GM19395 (cell line): ENCODE results near the gene RP9.

Experiments
- ATAC-seq: cut with Tn5 transposase; IDR thresholded peaks from one replicate; pipeline ENCODE4 v1.9.1; 2021; ENCODE audit warnings: mild to moderate bottlenecking, moderate library complexity; ENCODE audit not compliant: unreplicated experiment

Gene RP9

GRCh38 chr7:33109005-33109757 lies at the start of gene RP9:
Gene RP9, minus strand, starts transcription at chr7:33109404. Its CDS starts 32 bp downstream, at chr7:33109372.
- peak; percentile 78 for ATAC-seq

GRCh38 chr7:33157781-33158180 lies 48.6 kb upstream of the RP9 start:
- no peak for ATAC-seq

DNA sequence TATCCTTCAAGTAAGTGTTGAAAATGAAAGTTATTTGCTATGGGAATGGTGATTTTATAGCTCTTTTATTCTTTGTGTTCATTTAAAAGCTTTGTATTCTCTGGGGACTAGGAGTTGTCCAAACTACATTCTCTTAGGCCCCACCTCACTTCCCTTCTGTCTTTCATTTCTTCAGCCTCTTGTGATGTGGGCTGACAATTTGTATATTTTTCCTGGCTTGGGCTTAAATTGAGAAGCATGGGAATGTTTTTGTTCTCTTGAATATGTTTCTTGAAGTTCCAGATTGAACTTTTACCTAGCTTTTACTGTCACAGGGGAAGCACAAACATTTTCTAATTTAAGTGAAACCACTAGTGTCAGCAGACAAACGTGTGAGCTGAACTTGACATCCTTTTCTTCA lies 48.1 kb upstream of the RP9 start:
- ATAC-seq = no peak

- no peak for ATAC-seq
These were observed 47.2 kb upstream of the RP9 start for GRCh38 chr7:33156441-33156840.

DNA sequence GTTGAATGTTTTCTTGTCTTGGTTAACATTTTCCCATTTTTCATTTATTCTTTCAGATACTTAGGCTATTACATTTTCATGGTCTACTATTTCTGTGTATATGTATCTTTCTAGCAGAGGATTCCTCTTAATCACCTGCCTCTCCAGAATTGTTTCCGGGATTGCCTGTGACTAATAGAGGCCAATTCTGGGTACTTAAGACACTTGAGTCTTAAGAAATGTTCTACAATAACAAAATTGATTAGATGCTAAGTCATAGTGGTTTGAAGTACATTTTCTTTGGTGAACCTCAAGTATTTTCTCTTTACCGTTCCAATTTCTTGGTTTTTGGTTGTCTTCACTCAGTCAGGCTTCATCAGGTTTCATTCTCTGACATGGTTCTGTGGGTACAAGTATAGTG lies 46.6 kb upstream of the RP9 start:
- ATAC-seq = no peak

DNA sequence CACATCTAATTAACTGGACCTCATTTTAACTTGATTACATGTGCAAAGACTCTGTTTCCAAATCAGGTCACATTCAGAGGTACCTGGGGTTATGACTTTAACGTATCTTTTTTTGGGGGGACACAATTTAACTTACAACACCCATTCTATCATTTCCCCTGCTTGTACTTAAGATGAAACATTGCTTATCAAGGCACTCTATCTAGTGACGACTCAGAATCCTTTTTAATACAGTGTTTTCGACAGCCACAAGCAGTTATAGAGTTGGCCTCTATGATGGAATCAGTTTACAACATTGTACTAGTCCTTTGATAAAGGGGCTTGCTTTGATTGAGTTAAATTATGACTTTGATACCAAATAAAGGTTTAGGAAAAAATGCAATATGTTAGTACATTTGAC lies 42.9 kb upstream of the RP9 start:
- ATAC-seq = no peak

GRCh38 chr7:33145156-33145555 lies 36.0 kb upstream of the RP9 start:
- ATAC-seq = no peak

DNA sequence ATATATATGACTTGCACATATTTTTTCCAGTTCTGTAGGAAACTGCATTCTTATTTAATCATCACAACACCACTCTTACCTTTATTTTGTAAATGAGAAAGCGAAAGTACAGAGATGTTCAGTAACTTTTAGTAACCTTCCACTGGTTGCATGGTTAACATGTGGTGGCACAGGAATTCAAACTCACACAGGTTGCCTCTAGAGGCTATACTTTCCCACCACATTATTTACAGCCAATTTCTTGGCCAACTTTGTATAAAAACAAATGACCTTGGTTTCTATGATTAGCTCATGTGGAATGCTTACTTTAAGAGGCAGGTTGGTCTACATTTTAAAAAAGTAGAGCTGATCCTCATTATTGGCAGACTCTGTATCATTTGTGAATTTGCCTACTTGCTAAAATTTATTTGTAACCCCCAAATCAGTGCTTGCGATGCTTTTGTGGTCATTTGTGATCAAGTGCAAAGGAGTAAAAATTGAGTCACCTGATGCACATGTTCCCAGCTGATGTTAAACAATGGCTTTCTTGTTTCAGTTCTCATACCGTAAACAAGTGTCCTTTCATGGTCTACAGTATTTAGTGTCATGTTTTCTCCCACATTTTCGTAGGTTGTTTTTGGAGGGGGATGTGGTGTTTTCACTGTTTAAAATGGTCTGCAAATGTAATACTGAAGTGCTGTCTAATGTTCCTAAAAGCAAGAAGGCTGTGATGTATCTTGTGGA lies 35.0 kb upstream of the RP9 start:
- no peak for ATAC-seq

- no peak for ATAC-seq
These were observed 33.4 kb upstream of the RP9 start for GRCh38 chr7:33142585-33142984.

DNA sequence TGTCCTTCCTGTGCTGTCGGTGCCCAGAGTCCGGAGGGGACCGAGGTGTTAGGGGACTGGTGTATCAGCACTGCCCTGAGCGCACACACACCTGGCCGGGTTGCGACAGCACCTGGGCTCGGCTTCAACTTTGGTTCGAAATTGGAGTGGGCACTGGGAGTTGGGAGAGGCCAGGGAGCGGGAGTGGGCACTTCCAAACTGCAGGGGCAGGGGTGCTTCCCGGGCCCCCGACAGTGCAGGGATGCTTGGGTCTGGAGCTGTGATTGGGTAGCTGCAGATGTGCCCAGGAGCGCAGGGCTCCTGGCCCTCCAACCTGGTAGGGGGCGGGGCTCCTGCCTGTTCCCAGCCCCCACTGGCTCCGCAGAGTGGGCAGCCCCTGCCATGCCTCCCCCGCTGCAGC lies 27.9 kb upstream of the RP9 start:
- ATAC-seq = no peak

DNA sequence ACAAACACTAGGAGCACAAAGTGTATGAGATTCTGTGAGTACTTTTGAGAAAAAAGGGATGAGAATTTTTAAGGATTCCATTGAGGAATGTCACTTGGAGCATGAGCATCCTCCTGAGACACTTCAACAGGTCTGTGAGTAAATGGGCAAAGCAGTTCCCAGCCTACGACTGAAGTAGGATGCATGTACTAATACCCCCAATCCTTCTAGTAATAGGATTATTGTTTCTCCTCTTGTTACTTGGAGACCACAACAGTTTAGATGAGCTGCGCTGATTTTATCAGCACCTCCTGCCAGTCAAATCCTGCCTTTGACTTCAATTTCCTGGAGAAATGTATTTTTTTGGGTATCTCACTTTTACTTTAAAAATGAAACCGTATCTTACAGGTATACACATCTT lies 21.0 kb upstream of the RP9 start:
- ATAC-seq = no peak

GRCh38 chr7:33129806-33130153 lies 20.6 kb upstream of the RP9 start:
- no peak for ATAC-seq

DNA sequence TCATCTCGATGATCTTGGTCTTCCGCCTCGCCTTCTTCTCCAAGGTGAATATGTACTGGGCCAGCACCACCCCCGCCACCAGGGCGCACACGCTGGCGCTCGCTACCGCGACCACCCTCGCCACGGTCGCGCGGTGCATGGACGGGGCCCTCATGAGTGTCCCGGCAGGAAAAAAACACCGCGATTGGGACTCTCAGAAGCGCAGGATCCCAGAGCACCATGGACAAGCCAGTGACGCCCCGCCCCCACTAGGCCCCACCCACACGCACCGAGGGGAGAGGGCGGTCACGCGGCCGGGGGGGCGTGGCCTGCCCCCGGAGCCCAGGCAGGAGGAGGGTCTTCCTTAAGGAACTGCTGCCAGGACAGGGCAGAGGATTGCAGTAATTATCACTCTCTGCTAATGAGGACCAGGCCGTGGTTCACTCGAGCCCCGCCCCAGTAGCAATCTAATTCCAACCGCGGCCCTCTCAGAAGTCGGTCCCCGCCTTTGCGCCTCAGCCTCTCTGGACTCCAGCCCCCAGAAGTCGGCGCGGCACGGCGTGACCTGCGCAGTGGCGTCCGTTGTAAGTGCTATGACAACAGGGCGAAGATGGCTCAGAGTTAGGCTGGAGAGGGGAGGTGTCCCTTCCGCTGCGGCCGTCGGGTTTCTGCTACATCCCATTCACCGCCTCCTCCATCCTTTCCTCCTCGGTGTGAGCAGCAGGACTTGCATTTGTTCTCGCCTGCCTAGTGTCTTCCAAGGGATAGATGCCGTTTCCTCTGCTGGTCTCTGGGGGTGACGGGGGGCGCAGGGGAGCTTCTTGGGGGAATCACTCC lies 20.0 kb upstream of the RP9 start, which contains the start of gene BBS9:
TSS of gene BBS9 (plus strand) at position 575 of the 816 bp plus-strand sequence. CDS start 16,689 bp downstream, outside the sequence.
- ATAC-seq = peak; percentile 100

DNA sequence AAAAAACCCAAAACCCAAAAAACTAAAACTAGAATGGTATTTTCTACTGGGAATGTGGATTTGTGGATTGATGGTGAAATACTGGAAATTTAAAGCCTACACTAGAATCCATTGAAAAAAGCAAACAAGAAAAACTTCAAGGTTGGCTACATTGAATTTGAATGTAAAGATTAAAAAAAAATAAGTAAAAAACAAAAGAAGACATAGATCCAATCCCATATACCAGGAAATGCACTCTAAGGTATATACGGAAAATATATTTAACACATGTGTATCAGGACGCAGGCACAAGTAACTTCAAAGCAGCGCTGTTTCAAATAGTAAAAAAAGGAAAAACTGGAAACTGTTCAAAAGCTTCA lies 19.4 kb upstream of the RP9 start:
- no peak for ATAC-seq

GRCh38 chr7:33127085-33127484 lies 17.9 kb upstream of the RP9 start:
- no peak for ATAC-seq

DNA sequence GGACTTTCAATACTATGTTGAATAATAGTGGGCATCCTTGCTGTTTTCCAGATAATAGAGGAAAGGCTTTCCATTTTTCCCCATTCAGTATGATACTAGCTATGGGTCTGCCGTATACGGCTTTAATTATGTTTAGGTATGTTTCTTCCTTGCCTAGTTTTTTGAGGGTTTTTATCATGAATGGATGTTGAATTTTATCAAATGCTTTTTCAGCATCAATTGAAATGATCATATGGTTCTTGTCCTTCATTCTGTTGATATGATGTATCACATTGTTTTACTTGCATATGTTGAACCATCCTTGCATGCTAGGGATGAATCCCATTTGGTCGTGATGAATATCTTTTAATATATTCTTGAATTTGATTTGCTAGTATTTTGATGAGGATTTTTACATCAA lies 9.2 kb upstream of the RP9 start:
- ATAC-seq = no peak

DNA sequence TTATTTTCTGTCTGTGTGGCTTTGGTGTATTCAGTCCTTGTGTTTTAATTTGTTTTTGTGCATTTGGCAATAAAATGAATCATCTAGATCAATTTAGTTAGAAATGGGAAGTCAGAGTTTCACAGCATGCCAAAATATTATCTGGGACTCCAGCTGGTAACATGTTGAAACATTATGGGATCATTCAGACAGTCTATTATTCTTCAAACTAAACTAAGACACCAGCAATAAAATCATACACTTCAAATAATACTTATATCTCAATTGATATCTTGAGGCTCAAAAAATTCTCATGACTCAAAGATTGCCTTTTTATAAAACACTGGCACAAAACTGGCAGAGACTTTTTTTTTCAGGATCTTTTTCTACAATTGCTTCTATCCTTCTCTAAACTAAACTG lies 5.8 kb upstream of the RP9 start:
- ATAC-seq = no peak

DNA sequence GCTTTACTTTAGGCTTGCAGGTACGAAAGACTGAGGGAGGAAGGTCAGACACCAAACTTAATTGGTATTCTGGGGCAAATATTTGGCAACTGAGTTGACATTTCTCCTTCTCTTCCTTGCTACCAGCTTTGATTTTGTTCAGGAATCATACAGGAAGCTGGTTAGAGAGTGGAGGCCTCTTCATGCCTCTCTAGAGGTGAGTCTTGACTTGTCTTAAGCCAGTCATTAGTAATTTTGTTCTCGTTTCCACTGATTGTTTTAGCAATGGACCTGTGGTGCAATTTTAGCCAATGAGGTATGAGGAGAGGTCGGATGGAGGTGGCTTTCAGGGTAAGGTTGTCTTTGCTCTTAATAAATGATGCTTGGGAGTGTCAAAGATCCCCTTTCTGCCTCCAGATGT lies 2.4 kb upstream of the RP9 start:
- no peak for ATAC-seq

- ATAC-seq = no peak
These were observed 594 bp upstream of the RP9 start for GRCh38 chr7:33109758-33110238.

DNA sequence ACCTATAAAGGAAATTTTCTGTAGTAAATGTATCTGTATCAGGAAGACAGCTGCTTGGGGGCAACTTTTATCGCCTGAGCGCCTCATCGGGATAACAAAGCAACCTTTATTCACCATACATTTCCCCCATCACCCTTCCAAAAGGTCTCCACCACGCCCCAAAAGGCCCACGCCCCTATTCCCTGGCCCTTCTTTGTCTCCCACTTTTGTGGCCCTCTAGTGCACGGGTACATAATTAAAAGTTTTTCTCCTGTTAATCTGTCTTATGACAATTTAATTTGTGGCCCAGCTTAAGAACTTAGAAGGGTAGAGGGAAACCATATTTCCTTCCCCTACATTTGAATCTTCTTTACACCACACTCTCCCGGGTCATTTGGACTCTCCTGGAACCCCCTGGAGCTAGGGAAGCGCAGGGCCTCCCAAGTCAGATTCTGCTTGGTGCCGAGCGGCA lies 625 bp downstream of the RP9 start:
- ATAC-seq = peak; percentile 40
